Activated CD4-positive, alpha-beta T cell treated with anti-CD3 and anti-CD28 coated beads for 24 hours (primary cell): ENCODE data around the gene PI4KA.
"Not testable (repeated sequence)": the region's sequence is repeated elsewhere in the genome, so short reads cannot be mapped to it uniquely, and the experiment has no call there.

Experiments used
- DNase-seq, 2 donors: peaks; one replicate each; pipeline ENCODE4 v3.0.0-alpha.2; 2020; ENCODE audit warnings: low read depth in 2 of 2

PI4KA gene

DNA sequence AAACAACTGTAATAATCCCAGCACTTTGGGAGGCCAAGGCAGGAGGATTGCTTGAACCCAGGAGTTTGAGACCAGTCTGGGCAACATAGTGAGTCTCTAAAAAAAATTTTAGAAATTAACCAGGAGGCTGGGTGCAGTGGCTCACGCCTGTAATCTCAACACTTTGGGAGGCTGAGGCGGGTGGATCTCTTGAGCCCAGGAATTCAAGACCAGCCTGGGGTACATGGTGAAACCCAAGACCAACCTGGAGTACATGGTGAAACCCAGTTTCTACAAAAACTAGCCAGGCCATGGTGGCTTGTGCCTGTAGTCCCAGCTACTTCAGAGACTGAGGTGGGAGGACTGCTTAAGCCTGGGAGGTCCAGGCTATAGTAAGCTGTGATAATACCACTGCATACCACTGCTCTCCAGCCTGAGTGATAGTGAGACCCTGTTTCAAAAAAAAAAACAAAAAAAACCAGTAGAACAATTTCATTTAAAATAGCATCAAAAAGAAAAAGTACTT lies 11.2 kb downstream of the PI4KA start:
- no peak for DNase-seq

GRCh38 chr22:20844055-20845037 lies 14.3 kb downstream of the PI4KA start:
- no peak for DNase-seq

DNA sequence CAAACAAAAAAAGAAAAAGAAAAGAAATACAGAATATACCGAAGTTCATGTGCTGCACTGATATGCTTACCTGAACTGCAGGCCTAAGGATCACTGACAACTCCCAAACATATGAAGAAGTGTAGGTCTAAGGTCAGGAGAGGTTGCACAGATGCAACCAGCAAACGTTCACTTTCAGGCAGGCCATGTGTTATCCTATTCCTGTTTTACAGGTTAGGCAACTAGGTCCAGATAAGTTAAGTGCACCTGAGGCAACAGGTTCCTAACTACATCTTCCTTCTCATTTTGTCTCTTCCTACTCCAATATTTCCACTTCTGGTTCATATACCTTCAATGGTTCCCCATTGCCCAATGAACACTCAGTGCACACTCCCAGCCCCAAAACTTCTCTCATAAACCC lies 15.1 kb downstream of the PI4KA start:
- DNase-seq = no peak

DNA sequence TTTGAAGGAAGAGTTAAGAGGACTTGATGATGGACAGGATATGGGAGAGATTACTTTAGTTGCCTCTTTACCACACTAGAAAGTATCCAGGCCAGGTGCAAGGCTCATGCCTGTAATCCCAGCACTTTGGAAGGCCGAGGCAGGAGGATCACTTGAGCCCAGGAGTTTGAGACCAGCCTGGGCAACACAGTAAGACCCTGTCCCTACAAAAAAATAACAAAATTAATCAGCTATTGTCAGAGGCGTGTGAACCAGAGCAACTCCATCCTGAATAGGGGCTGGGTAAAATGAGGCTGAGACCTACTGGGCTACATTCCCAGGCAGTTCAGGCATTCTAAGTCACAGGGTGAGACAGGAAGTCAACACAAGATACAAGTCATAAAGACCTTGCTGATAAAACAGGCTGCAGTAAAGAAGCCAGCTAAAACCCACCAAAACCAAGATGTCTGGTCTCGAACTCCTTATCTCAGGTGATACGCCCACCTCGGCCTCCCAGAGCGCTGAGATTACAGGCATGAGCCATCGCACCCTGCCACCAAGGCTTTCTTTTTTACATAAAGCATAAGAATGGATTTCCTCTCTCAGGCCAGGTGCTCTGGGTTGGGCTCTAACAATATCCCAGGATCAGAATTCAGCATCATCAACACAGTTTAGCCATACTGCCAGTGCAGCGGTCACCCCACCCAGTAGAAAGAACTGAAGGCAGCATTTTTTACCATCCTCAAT lies 17.8 kb downstream of the PI4KA start:
- DNase-seq = no peak

DNA sequence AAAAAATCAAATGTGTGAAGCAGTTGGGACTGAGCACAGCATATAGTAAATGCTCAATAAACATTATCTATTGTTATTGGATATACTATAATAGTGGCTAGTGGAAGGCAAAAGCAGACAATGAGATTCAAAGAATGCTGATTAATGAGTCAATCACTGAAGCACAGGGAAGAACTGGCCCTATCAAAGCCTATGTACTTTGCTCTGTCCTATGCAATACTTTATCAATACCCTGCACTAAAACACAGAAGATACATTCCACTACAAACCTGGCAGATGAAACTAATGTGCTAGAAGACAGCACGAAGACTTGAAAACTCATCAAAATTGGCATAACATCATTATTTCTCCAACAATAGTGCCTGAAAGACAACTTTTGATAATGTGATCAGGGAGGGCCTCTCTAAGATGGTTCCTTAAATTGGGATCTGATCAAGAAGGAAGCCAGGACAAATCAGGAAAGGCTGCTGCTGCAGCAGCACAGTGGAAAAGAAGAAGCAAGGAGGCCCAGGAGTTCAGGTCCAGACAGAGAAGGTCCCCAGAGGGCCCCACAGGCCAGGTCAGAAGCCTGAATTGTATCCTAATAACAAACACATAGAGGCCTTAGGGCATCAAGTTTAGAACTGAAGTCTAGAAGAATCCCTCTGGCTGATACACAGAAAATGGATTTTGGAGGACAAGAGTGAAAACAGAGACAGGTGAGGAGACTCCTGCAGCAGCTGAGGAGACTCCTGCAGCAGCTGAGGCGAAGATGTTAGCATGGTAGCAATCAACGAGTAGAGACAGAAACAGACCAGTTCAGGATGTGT lies 18.6 kb downstream of the PI4KA start:
- no peak for DNase-seq

- DNase-seq = not testable (repeated sequence)
Observed at GRCh38 chr22:20839354-20839753, 19.3 kb downstream of the PI4KA start.

DNA sequence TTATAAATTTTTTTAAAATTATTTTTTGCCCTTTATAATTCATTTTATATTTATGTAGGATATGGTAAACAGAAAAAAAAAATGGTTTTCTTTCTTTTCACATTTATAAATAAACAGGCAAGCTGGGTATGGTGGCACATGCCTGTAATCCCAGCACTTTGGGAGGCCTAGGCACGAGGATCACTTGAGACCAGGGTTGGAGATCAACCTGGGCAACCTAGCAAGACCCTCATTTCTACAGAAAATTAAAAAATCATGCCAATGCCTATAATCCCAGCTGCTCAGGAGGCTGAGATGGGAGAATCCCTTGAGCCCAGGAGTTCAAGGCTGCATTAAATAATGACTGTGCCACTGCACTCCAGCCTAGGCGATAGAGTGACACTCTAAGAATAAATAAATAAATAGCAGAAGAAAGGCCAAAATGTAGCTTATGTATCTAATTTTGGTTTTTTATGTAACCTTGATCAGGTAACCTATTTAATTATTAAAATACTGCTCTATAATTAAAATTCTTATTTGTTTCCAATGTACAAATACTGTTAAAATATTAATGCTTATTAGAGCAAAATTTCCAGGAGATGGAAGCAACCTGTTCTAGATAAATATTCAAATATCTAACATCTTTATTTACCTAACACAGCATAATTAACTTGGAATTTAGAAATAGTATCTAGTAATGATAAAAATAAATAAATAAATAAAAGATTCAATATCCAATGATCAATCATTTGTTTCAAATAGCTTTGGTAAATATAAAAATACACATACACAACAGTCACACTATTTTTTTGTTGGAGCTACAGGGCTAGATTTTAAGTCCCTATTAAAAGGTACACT lies 21.4 kb downstream of the PI4KA start:
- DNase-seq = no peak

GRCh38 chr22:20834725-20835124 lies 23.9 kb downstream of the PI4KA start:
- no peak for DNase-seq

- DNase-seq = no peak
Observed at GRCh38 chr22:20834206-20834605, 24.4 kb downstream of the PI4KA start.

DNA sequence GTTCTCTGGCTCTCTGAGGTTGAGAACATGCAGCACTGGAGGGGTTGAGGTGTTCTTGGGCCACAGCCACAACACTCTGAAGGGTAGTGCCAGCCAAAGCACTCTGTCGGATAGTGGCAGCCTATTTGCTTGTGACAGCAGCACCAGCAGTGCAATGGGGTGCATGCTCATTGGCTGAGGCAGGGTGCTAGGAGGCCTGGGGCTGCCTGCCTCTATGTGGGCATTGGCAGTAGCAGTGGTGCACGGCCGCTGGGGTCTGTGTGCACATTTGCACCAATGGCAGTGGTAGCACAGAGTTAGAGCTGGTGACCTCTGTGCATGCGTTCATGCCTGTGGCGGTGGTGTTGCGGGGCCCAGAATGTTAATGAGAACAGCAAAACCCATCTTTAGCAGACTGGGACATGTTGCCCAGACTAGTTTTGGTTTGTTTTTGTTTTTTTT lies 25.4 kb downstream of the PI4KA start:
- no peak for DNase-seq

DNA sequence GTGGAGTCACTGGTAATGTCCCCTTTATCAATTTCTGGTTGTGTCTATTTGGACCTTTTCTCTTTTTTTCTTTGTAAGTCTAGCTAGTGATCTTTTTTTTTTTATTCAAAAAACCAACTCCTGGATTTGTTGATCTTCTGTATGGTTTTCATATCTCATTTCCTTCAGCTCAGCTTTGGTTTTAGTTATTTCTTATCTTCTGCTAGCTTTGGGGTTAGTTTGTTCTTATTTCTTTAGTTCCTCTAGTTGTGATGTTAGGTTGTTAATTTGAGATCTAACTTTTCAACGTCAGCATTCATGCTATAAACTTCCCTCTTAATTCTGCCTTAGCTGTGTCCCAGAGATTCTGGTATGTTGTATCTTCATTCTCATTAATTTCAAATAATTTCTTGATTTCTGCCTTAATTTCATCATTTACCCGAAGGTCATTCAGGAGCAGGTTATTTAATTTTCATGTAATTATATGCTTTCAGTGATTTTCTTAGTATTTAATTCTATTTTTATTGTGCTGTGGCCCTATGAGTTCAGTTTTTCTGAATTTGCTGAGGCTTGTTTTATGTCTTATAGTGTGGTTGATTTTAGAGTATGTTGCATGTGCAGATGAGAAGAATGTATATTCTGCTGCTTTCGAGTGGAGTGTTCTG lies 29.0 kb downstream of the PI4KA start:
- no peak for DNase-seq

GRCh38 chr22:20826373-20827152 lies 32.0 kb downstream of the PI4KA start:
- not testable (repeated sequence) for DNase-seq

DNA sequence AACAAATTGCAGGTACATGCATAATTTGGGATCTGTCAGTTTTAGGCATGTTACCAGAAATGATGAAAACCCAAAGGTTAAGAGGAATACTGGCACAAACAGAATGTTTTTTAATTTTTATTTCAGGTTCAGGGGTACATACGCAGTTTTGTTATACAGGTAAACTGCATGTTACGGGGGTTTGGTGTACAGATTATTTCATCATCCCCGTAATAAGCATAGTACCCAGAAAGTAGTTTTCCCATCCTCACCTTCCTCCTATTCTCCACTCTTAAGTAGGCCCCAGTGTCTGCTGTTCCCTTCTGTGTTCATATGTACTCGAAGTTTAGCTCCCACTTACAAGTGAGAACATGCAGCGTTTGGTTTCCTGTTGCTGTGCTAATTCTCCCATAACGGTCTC lies 33.0 kb downstream of the PI4KA start:
- no peak for DNase-seq

DNA sequence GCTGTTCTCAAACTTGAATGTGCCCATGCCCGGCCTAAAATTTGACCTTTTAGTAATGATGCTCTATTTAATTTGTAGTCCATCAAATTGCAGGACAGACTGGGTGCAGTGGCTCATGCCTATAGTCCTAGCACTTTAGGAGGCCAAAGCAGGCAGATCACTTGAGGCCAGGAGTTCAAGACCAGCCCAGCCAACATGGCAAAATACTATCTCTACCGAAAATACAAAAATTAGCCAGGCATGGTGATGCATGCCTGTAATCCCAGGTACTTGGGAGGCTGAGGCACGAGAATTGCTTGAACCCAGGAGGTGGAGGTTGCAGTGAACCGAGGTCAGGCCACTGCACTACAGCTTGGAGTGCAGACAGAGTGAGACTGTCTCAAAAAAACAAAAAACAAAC lies 33.4 kb downstream of the PI4KA start:
- not testable (repeated sequence) for DNase-seq

GRCh38 chr22:20823264-20823663 lies 35.3 kb downstream of the PI4KA start:
- no peak for DNase-seq

GRCh38 chr22:20822240-20822639 lies 36.4 kb downstream of the PI4KA start:
- no peak for DNase-seq

- DNase-seq = not testable (repeated sequence)
Observed at GRCh38 chr22:20821717-20822239, 36.8 kb downstream of the PI4KA start.

GRCh38 chr22:20819471-20819870 lies 39.1 kb downstream of the PI4KA start:
- no peak for DNase-seq

GRCh38 chr22:20818471-20818870 lies 40.1 kb downstream of the PI4KA start:
- DNase-seq = no peak
